GOT3 (cell line): Measurements from ENCODE around the gene PITX1.

Experiments used
- DNase-seq: peaks from one replicate; lab custom pipeline; 2025; ENCODE audit warnings: mixed read lengths; lab: John Stamatoyannopoulos, UW

Gene PITX1

DNA sequence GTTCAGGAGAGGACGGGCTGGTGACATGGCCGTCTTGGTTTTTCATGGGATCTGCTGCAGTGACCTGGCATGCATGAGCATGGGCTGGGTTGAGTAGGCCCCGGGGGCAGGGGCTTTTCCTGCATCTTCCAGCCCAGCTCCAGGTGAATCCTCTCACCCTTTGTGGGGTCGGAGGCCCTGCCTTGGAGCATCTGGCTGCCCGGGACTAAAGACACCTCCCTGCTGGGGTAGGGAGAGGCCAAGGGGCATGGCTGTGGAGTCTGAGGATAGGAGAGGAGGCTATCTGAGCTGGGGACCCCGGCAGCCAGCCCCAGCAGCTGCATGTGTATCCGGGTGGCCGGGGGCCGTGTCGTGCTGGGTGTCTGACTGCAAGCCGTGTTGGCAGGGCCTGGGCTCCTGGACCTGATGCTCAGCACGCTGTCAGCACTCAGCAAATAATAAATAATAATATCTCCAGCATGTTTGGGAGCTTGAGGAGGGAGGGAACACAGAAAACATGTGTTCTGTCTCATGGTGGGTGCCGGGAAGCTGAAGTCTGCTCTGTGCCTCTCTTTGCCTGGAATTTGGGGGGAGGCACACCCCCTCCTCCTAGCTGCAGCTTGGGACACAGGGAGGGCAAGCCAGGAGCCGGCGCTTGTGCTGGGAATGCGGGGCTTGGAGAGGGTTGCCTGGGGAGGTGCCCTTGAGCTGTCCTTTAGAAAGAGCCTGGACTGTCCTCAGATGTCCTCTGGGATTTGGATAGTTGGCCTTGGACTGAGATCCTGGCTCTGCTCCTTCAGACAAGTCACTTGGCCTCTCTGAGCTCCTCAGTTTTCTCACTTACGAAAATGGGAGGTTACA is 28.4 kb upstream of the PITX1 start:
- DNase-seq: no peak

DNA sequence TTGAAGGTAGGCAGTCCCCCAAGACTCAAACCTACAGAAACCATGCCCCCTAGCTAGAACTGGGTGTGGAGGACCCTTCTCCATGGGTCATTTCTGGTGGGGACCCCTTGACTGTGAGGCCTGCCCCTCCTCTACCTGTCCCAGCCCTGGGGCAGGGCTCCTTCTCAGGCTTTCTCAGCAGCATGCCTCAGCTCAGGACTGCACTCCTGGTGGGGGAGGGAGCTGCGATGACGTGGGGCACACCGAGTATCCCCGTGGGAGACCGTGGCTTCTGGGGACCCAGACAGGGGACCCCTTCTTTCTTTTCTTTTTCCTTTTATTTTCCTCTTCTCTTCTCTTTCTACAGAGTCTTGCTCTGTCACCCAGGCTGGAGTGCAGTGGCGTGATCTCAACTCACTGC is 27.0 kb upstream of the PITX1 start:
- DNase-seq: no peak

DNA sequence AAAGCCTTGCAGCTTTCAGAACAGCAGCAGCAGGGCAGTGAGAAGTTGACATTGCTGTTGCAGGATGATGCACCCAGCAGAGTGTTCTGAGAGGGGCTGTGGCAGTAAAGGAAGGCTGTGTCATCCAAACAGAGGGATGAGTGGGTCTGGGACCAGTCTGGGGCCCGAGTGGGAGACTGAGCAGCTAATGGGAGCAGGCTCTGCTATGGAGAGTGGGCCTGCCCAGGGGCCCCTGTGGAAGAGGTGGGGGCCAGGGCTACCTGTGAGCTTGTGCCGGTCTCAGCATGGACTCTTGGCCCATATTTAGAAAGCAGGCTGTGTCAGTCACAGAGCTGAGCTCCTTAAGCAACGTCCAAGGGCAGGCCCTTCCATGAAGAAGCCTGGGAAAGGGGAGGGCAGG is 26.0 kb upstream of the PITX1 start:
- DNase-seq: no peak

DNA sequence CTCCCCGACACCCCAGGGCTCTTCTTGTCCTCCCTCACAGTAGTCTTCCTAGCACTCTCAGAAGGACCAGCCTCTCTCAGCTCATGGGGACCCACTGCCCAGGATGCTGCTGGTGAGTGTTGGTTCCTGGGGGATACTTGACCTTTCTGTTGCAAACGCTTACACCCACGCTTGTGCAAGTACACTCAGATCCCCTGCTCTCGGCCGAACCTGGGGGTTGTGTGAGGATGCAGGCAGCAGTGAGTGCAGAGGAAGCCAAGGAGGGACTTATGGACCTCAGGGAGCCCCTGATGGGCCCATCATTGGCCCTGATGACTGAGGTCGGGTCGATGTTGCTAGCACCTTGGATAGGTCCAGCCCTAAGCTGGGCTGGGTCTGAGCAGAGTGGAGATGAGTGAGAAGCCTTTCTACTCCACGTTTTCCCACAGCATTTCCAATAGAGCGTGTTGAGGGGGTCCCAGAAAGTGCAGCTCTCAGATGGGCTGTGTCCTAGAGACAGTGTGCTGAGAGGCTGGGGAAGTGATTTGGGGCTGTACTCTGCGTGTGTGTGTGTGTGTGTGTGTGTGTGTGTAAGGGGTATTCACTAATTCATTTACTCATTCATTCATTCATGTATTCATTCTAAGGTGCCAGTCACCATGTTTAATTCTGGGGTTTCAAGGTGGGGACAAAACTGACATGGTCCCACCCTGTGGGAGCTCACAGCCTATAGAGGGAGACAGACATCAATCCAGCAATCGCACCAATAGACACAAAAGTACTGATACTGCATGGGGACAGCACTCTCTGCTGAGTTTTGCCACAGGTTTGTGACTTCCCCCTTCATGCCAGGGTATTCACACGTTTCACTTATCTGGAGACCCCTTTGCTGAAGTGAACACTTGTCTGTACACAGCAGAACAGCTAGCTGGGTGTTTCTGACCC is 25.2 kb upstream of the PITX1 start:
- DNase-seq: no peak

DNA sequence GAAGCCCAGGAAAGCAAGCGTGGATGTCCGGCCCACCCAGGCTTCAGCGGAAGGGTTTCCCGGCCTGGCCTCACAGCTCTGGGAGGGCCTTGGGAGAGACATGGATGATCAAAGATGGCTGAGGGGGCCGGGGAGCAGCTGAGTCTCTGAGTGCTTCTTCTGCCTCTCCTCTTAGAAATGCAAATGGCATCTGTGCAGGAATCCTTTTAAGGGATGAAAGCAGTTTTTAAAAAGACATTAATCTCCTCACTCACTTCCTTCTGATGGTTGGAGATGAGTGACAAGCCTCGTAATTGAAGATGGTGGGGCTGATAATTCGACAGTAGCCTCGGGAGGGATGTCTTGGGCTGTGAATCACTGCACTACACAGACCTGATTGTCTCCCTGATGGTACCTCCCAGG is 24.3 kb upstream of the PITX1 start:
- DNase-seq: no peak

DNA sequence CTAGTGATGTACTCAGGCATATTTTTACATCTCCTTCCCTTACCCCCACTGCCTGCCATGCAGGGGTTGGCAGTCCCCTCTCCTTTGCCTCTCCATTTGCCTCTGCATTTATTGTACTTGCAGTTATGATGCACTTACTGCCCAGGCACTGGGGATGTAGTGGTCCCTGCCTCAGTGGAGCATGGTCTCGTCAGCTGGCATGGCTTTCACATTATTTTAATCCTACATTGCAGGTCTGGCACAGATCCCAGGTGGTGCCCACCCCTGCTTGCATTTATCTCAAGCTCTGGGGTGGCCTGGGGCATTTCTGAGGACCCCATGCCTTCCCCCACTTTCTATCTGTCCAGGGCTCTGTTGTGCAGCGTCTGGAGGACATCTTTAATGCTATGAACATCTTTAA is 23.2 kb upstream of the PITX1 start:
- DNase-seq: no peak

DNA sequence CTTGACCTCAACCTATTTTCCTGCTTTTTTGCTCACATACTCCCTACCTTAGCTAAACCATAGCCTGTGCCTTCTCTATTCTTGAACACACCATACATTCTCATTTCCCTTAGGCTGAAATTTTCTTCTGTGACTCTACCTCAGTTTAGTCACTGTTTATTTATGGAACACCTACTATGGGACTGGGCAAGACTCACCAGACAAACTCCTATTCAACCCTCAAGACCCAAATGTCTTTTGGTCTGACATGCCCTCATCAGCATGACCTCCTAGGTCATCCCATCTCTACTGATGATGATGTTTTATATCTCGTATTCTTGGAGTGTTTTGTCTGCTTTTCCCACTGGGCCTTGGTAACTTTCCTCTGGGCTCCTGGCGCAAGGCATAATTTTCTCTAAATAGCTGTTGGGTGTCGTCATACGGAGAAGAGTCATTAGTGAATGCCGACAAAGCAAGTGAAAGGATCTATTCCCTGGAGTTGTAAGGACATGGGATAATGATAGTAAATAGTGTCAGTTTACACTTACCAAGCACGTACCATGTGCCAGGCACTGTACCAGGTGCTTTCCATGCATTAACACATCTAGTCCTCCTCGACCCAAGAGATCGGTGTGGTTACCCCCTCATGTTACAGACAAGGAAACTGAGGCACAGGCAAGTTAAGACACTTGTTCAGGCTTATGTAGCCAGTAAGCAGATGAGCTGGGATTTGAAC is 22.4 kb upstream of the PITX1 start:
- no peak for DNase-seq

DNA sequence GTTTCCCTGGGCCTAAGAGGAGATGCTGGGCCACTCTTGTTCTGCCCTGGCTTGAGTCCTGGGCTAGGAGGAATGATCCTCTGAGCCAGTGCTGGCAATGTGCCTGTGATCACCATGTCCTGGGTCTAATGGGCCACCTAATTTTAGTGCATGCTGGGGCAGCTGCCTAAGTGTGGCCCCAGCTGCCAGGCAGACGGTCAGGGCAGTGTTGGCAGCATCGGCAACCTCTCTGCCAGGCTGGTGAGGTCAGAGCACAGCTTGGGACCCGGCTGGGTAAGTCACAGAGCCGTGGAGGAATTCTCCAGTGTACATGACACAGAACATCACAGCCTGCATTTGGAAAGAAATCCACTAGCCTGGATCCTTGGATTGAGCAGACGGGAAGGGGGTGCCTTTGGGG is 21.4 kb upstream of the PITX1 start:
- DNase-seq: no peak

DNA sequence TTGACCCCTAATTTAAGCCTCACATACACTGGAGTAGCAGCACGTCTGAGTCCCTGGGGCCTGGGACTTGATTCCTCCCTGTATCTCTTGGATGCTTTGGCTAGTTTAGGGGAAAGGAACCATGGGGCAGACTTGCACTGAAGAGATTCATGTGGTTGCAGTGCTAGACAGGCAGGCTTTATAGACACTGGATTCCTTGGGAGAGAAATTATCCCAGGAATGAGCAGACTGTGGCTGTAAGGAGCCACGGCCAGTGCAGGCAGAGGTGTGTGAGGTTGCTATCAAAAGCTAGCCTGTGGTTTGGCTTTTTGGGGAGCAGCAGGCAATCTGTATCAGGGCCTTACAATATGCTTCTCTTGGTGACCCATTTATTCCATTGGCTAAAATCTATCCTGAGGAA is 20.5 kb upstream of the PITX1 start:
- DNase-seq: no peak

DNA sequence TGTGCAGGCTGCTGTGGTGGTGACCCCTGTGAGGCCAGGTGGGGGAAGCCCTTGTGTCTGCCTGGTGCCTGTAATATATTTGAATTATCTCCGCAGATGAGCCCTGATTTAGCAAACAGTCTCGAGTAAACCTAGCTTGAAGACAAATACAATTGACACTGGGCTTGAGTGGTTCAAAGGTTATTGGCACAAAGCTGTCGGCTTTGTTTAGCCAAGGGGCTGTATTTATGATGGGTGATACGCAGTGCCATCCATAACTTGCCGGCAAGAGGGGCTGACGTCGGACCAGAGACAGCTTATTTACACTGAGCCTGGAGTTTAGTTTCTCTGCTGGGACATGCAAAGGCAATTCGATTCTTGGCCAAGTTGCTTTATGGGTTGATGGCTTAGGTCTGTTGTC is 20.0 kb upstream of the PITX1 start:
- no peak for DNase-seq

DNA sequence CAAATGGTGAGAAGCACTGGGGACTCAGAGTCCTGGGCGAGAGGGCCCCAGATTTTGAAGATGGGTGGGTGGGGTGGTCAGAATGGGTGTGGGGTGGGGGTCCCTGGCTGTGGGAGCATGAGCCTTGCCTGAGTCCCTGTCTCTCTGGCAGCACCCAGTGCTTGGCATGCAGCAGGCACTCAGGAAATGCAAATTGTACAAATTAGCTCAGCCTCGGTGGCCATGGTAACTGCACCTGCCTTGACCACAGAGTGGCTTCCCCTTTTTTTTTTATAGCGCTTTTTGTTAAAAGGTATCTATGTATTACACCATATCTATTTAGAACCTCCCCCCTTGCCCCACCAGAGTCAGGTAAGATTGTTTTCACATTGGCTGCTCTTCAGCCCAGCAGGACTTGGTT is 19.2 kb upstream of the PITX1 start:
- DNase-seq: no peak

DNA sequence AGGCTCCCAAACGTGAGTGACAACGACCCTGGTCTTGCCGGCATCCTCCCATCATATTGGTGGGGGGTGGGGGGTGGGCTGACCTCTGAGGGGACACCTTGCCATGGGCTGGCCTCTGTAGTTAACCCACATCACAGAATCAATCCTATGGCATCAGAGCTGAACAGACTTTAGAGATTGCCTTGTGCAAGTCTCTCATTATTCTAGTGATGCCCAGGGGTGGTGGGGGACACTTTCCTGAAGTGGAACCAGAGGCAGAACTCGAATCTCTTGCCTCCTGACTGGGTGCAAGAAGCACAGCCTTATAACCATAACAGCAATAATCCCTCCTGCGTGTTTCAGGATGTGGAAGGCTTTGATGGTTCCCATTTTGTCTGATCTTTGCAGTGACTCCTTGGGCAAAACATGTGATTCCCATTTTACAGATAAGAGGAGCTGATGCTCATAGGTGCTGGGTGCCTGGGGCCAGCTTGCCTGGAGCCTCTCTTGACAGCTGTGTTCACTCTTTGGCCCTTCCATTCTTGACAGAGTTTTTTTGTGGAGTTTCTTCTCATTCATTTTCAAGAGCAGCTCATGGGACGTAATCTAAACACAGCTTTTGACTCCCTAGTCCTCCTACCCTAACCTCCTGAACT is 18.6 kb upstream of the PITX1 start:
- no peak for DNase-seq

DNA sequence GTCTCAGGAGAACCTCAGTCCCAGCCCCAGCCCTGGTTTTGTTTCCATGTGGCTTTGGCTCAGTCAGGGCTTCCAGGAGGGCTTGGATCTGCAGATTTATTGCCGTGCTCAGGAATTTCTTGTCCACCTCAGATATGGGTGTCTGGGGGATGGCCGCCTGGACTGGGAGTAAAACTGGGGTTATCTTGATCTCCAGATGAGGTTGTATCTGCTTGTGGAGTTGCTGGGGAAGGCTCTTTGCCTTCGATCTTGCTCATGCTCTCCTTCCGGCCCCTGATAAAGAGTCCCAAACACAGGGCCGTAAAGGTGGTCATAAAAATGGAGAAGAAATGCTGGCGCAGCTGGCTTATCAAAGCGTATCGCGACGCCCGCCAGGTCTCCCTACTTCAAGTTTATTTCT is 17.8 kb upstream of the PITX1 start:
- no peak for DNase-seq

DNA sequence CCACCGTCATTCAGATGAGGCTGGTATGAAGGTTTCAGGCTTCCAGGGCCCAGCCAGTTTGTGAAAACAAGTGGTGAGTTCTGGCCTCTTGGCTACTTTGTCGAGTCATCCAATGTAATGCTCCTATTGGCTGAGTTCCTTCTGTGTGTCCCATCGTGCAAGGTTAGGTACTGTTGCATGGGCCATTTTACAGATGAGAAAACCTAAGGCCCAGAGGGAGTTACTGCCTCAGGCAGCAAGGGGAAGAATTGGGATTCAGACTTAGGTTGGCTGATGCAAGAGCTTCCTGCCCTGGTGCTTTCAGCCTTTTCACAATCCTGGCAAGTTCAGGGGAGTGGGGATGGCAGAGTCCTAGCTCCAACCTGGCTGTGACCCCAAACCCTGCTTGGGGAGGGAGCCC is 17.4 kb upstream of the PITX1 start:
- DNase-seq: no peak

DNA sequence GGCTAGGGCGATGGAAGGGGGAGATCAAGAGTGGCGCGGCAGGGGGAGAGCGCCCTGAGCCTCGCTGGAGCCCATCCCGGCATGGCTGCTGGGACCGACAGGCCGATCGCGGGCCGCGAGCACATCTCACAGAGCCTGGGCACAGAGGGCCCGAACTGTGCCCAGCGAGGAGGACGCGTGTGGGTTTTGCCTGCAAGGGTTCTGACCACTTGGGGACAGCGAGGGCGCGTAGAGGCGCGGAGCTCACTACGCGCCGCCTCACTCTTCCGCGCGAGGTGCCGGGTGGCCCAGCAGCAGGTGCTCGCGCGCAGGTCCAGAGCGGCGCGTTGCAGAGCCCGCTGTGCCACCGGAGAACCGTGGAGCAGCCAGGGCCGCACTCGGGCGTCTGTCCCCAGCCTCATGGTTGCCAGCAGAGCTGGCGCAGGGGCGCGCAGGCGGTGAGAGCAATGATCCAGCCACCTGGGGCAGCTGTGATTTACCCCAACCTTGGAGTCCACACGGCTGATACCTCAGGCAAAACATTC is 16.3 kb upstream of the PITX1 start:
- no peak for DNase-seq

DNA sequence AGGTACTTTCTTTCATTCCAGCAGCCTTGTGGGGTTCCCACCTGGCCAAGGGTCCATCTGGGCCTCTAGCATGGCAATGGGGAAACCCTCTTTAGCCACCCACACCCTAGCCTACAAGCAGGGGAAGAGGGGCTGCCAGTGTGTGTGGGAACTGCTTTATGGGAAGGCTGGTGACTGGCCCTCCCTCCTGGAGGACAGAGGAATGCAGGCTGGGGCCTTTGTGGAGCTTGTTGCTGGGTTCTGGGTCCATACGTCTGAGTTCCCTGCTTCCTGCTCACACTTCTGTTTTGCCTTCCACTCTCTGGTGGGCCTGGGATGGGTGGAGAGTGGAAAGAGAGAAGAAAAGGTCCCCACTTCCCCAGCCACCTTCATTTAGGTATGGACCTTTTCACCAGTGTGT is 14.9 kb upstream of the PITX1 start:
- DNase-seq: no peak

DNA sequence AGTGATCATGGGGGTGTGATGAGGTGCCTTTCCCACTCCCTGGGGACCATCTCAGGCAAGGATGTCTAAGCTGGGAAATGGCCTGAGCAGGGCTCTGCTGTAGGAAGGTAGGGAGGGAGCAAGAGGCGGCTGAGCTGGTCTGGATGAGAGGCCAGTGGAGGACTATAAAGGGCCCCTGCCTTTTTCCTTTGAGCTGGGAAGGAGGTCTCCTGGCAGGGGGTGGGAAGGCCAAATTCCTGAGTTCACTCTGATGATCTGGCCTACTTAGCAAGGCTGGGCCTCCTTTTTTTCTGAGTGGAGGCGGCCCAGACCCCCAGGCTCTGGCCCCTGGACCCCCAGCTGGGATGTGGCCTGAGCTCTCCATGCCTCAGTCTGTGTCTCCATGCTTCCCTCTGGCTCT is 14.3 kb upstream of the PITX1 start:
- no peak for DNase-seq

DNA sequence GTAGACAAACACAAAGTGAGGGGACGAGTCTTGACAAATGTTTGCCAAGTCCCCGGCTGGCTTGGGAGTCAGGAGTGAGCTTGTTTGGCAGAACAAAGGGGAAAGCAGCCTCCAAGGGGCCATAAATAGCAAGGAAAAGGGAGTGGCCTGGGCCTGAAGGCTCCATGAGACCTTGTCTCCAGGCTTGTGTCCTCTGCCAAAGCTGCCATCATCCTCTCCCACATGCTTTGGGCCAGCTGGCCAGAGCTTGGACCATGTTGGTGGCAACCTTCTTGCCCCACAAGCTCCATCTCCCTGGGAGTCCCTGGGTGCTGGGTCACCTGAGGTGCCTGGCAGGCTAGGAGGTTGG is 13.3 kb upstream of the PITX1 start:
- DNase-seq: no peak

DNA sequence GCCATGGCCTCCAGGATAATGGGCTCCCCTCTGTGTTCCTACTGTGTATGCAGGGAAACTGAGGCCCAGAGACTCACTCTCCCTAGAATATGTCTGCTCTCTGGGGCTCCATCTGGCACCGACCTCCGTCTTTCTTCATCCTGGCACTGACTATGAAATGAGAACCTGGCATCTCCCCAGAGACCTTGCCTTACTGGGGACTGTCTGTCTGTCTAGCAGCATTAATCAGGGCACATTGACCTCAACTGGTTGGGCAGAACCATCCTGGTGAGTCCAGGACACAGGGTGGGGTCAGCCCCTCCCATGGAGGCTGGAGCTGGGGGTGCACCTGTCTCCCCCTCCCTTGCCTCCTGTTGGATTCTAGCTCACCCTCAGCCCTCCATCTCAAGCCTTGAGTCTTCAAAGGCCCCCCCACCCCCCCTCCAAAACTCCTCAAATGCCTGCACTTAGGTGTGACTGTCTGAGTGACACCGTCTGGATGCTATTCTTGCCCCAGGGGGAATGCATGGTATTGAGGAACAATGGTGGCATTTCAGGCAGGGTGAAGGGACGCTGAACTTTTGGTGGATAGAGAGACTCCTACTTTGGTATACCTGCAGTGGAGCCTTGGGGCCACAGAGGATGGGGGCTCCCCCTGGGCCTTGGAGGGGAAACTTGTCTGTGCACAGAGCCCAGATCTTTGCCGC is 12.8 kb upstream of the PITX1 start:
- DNase-seq: no peak

DNA sequence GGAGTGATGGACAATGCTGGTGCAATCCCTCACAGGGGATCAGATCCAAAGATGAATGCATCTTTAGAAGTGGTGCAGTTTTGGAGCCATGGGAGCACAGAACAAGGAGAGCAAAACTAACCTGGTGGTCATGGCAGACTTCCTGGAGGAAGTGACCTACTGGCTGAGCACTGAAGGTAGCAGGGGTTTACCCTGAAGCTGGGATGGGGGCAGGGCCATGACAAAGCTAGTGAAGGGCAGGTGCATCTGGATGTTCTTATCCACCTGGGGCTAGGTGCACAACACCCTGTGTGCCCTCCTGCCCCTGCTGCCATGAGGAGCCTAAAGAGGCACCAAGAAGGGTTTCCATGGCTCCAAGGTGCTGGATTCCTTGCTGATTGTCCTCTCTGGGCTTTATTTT is 11.5 kb upstream of the PITX1 start:
- no peak for DNase-seq

DNA sequence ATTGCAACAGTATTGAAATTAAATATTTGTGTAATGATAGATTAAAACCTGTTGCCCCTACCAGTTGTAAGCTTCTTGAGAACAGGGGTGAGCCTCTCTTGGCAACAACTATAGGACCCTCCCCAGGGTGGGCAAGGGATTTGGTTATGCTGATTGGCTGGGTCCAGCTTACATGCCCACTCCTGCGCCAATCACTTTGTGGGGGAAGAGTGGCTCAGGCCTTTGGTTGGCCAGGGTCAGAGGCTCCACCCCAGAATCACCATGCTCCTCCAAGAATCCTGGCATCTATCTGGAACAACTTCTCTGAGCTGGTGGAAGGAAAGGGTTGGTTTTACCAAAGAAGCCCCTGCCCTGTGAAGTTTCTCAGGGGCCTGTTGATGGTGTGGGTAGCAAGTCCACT is 8.6 kb upstream of the PITX1 start:
- no peak for DNase-seq
